Testis (tissue), 5 donors: ENCODE results near the gene ZNF205. TPM values are rescaled to one million over a fixed set of nuclear protein-coding genes. Genes with fewer than 3 reads are reported as not detected.

Source experiments
- DNase-seq: peaks from one replicate; pipeline ENCODE4 v3.0.0-alpha.2; 2019
- H3K27ac ChIP-seq, 2 donors: fragments of 200-600 bp; sonication (generic); one replicate each; pipeline ENCODE4 v1.5.1; 2019
- H3K27me3 ChIP-seq: fragments of 200-600 bp; sonication (generic); one replicate; pipeline ENCODE4 v1.5.1; 2019
- H3K36me3 ChIP-seq: fragments of 200-600 bp; sonication (generic); one replicate; pipeline ENCODE4 v1.5.1; 2017; ENCODE audit warnings: low read depth; ENCODE audit errors: missing control alignments
- H3K4me1 ChIP-seq: fragments of 200-600 bp; sonication (generic); one replicate; pipeline ENCODE4 v1.5.1; 2019
- H3K4me3 ChIP-seq, 2 donors: fragments of 200-600 bp; sonication (generic); one replicate each; pipeline ENCODE4 v1.5.1; 2017 to 2019
- H3K9me3 ChIP-seq: fragments of 200-600 bp; sonication (generic); one replicate; pipeline ENCODE4 v1.5.1; 2017
- CTCF ChIP-seq, 3 experiments: fragments of 450-650 bp in 2 of 3; fragments of 200-600 bp in 1 of 3; sonication (generic) in 1 of 3; IDR thresholded peaks; one replicate each; pipeline ENCODE4 v1.5.1; 2016 to 2019; ENCODE audit warnings: antibody characterized with exemption in 3 of 3, mild to moderate bottlenecking in 2 of 3, moderate library complexity in 1 of 3
- POLR2A ChIP-seq: fragments of 450-650 bp; IDR thresholded peaks from one replicate; pipeline ENCODE4 v1.6.1; 2017; ENCODE audit warnings: antibody characterized with exemption, mild to moderate bottlenecking, moderate library complexity
- WGBS, 2 donors: methylation state at CpG; one replicate each; pipeline ENCODE4 v1.1.5; 2018; 5-methylcytosine and 5-hydroxymethylcytosine counted together
- intact Hi-C: fragments of 100-400 bp; cut with DNase I; formaldehyde crosslinking; loops from one replicate; pipeline ENCODE4 v1.15.1; 2023; ENCODE audit warnings: low total_unique reads
- long read RNA-seq, 2 donors: transcript quantifications; one replicate each; lab custom pipeline, GENCODE V29; 2026
- polyA plus RNA-seq: library from polyadenylated mRNA; stranded (reverse); fragments of 350-450 nt; fragmentation: Illumina TruSeq; extraction: RNeasy Lipid Tissue Mini Kit (QIAGEN cat#74804); gene quantifications from one replicate; pipeline ENCODE4 v1.2.3, GENCODE V29; 2014; ENCODE audit warnings: low read depth, low replicate concordance; ENCODE audit not compliant: insufficient read depth
- total RNA-seq, 2 donors: library from RNA; depleted of rRNA; stranded (reverse); fragments of >200 nt; gene quantifications; one replicate each; pipeline ENCODE4 v1.2.3, GENCODE V29; 2016

The ZNF205 gene
- 10 to 100 TPM in 1 of 2 donors, 1 to 10 TPM in 1; 9.8 to 19.4 TPM for total RNA-seq
- polyA plus RNA-seq, result 5.5 TPM
- long read RNA-seq, donor 1, partial matches to known transcripts, result 0 of 6 reads
- long read RNA-seq, donor 1, other reads (novel, unspliced or antisense), result 0 of 6 reads
- long read RNA-seq, donor 2, partial matches to known transcripts, result 0 of 4 reads
- long read RNA-seq, donor 2, other reads (novel, unspliced or antisense), result 0 of 4 reads

DNA sequence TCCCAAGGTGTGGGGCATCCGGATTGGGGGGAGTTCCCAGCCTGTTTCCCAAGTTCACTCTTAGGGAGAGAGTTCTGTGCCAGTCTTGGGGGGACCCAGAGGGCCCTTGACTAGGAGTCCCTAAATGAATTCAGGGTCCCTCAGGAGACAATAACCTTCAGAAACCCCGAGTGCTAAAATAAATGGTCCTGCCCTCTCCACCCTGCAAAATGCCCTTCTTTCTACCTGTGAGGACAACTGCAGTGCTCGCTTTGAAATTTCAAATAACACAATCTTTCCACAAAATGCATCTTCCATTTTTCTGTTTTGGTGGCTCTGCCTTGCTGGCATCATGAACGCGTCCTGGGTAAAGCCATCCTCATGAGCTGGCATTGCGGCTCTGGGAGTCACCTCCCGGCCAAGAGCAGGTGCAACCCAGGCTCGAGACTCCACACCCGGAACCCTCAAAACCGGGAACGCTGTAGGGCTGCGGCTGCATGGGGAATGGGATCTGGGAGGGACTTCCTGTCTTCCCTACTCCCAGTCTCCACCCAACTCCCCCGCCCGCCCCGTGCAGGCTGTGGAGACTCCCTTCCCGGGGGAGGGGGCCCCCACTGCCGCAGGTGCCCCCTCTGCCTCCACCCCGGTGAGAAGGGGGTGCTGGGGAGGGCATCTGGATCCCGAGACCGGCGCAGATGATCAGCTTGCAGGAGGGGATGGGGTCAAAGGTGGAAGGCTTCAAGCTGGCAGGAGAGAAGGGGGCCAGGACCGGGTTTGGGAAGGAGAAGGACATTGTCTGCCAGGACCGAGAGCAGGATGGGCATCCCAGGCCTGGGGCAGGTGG, at the start of gene ZNF205:
TSS of gene ZNF205 (plus strand) at position 529 of the 823 bp plus-strand sequence. CDS start 845 bp downstream, outside the sequence.
- no peaks in the 10 kb centered on the region for H3K27me3 ChIP-seq
- H3K27ac ChIP-seq, result peak within 1 kb of the TSS; percentile 50 to 68
- no peak for TF ChIP-seq POLR2A
- no peak for TF ChIP-seq CTCF (IDR thresholded peaks at IDR 0.05)
- intact Hi-C loops, result no loop called here
- H3K36me3 ChIP-seq, result no peaks in the 10 kb centered on the region
- H3K9me3 ChIP-seq, result no peaks in the 10 kb centered on the region
- 28 to 30% methylated on average over 17 to 23 of the region's 23 CpGs for WGBS, 2 donors
- peak within 1 kb of the TSS; percentile 57 to 83 for H3K4me3 ChIP-seq
- peak; percentile 82 for DNase-seq
- H3K4me1 ChIP-seq, result peaks cover 17% of the 10 kb centered on the region

DNA sequence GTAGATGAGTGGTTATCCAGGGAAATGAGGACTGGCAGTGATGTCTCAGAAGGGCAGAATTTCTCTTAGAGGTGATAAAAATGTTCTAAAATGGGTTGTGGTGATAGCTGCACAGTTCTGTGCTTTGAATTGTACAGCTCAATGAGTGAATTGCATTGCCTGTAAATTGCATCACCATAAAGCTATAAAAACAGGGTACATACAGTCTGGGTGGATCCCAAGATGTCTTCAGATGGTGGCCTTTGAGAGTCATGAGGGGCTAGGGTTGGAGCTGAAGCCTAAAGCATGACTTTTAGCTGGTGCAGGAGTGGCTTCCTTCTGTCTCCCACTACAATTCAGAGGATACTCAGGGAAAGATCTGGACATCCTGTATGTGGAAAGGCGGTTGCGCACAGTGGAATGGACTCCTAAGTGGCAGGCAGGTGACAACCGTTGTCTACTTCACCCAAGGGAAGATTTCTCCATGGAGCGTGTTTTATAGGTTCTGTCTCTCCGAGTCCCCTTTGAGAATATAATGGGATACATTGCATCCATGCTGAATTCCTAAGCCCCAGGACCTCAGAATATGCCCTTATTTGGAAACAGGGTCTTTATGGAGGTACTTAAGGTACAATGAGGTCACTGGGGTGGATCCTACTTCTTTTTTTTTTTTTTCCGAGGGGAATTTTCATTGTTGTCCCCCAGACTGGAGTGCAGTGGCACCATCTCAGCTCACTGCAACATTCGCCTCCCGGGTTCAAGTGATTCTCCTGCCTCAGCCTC, 48.6 kb upstream of the ZNF205 start:
- H3K27me3 ChIP-seq, result no peaks in the 10 kb centered on the region
- no peak for TF ChIP-seq CTCF (IDR thresholded peaks at IDR 0.05)
- no peak for TF ChIP-seq POLR2A
- H3K27ac ChIP-seq, result no peak overlapping the region
- intact Hi-C loops, result no loop called here
- no peak overlapping the region for H3K4me3 ChIP-seq
- no peak for DNase-seq
- 85 to 94% methylated on average over 8 of the region's 8 CpGs for WGBS, 2 donors
- no peaks in the 10 kb centered on the region for H3K9me3 ChIP-seq
- peaks cover 20% of the 10 kb centered on the region for H3K4me1 ChIP-seq
- H3K36me3 ChIP-seq, result no peaks in the 10 kb centered on the region

- H3K27ac ChIP-seq, result peak within 1 kb of the TSS; percentile 50 to 66
- peak within 1 kb of the TSS in 1 of 2 donors; percentile 26 for H3K4me3 ChIP-seq
- DNase-seq, result peak; percentile 83
- 41 to 45% methylated on average over 11 to 13 of the region's 13 CpGs for WGBS, 2 donors
- no peaks in the 10 kb centered on the region for H3K9me3 ChIP-seq
- no peaks in the 10 kb centered on the region for H3K27me3 ChIP-seq
- peaks cover 13% of the 10 kb centered on the region for H3K4me1 ChIP-seq
- intact Hi-C loops, result no loop called here
- H3K36me3 ChIP-seq, result no peaks in the 10 kb centered on the region
- TF ChIP-seq CTCF (IDR thresholded peaks at IDR 0.05) (no peak), POLR2A (no peak)
Observed at GRCh38 chr16:3065069-3065741, 47.2 kb upstream of the ZNF205 start, which contains the start of gene IL32. TSS of gene IL32 (plus strand) at chr16:3065640. CDS start at chr16:3065812, 172 bp downstream.

DNA sequence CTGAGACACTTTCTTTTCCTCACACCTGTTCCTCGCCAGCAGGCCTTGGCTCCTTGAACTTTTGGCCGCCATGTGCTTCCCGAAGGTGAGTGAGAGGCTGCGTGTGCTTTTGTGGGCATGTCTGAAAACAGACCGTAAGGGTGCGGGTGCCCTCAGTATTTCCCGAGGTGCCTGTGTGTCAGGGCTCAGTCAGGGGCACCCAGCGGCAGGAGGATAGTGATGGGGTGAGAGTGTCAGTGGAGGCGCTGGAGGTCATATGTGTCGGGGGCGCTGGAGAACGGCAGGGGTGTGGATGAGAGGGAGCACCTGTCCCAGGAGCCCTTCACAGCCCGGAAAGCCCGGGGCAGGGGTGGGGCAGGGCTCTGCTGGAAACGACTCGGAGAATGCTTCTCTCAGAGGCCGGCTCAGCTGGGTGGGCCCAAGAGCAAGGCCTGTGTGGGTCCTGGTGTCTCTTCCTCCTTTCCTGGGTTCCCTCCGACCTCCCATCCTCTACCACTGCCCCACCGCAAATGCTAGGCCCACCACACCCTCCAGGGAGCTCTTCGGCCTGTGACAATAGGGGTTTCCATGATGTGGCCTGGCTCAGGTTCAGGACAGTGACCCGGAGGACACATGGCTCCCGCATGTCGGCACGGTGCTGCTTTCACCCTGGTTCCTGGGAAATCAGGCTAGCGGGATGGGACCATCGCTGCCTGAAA, 46.5 kb upstream of the ZNF205 start:
- H3K4me1 ChIP-seq, result peaks cover 13% of the 10 kb centered on the region
- DNase-seq, result no peak
- peak overlapping the region in 1 of 2 donors; percentile 26 for H3K4me3 ChIP-seq
- H3K27me3 ChIP-seq, result no peaks in the 10 kb centered on the region
- H3K36me3 ChIP-seq, result no peaks in the 10 kb centered on the region
- TF ChIP-seq POLR2A (no peak), CTCF (IDR thresholded peaks at IDR 0.05) (no peak)
- H3K27ac ChIP-seq, result peak overlapping the region in 1 of 2 donors; percentile 66
- intact Hi-C loops, result no loop called here
- 52 to 68% methylated on average over 16 to 26 of the region's 26 CpGs for WGBS, 2 donors
- no peaks in the 10 kb centered on the region for H3K9me3 ChIP-seq
